NCI-H1417 treated with DMSO at 0.1 percent for 48 hours (cell line): ENCODE results near the gene HASPIN.
A peak's percentile ranks its signal among the peaks of the same experiment; 100 is the strongest.

ENCODE experiments used
- DNase-seq: peaks from one replicate; lab custom pipeline; 2025; lab: John Stamatoyannopoulos, UW

Gene HASPIN

DNA sequence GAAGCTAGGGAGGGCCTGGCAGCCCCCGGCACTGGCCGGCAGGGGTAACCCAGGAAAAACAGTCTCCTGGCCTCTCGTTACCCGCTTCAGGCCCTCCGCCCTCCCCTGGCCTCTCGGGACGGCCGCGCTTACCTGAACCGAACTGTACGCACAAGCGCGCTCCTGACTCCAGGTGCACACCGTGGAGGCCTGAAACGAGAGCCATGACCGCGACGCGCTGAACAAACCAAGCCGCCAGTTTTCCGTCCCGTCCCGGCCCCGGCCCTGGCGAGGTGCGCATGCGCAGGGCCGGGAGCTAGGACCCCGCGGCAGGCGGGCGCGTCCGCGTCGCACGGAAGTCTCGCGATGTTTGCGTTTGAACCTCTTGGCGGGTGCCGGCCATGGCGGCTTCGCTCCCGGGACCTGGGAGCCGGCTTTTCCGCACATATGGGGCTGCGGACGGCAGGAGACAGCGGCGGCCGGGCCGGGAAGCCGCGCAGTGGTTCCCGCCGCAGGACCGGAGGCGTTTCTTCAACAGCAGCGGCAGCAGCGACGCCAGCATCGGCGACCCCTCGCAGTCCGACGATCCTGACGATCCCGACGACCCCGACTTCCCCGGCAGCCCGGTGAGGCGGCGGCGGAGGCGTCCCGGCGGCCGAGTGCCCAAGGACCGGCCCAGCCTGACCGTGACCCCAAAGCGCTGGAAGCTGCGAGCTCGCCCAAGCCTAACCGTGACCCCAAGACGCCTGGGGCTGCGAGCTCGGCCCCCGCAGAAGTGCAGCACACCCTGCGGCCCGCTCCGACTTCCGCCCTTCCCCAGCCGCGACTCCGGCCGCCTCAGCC is at the start of gene HASPIN:
TSS of gene HASPIN (plus strand) at position 348 of the 822 bp plus-strand sequence. CDS start at position 381, 33 bp downstream.
- DNase-seq, result peak; percentile 19

GRCh38 chr17:3675886-3676285 is 47.8 kb upstream of the HASPIN start:
- no peak for DNase-seq

DNA sequence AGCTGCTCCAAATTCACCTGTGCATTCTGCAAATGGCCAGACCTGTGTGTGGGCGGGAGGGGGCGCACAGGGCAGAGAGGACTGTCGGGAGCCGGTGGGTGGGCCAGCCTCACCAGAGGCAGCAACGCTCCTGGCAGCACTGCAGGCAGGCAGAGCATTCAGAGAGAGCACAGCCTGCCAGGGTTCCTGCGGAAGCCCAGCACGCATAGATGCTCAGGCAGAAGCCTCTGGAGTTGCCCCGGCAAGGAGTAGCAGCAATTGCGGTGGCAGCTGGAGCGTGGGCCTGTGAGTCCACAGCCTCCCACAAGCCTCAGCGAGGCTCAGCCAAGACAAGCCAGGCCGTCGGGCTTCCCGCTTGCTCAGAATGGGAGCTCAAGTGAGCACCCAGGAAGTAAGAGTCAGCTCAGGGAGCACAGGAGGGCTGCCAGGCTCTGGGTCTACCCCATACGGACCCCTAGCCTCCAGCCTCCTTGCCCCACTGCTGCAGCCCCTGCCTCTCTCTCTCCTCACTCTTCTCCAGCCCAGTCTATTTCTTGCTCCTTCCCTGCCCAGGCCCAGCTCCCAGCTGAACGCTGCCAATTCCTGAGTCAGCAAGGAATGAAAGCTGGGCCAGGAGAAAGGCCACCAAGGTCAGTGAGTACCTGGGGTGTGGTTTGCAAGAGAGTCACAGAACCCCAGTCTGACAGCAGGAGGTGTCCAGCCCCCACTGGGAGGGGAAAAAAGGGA is 45.4 kb upstream of the HASPIN start:
- no peak for DNase-seq

DNA sequence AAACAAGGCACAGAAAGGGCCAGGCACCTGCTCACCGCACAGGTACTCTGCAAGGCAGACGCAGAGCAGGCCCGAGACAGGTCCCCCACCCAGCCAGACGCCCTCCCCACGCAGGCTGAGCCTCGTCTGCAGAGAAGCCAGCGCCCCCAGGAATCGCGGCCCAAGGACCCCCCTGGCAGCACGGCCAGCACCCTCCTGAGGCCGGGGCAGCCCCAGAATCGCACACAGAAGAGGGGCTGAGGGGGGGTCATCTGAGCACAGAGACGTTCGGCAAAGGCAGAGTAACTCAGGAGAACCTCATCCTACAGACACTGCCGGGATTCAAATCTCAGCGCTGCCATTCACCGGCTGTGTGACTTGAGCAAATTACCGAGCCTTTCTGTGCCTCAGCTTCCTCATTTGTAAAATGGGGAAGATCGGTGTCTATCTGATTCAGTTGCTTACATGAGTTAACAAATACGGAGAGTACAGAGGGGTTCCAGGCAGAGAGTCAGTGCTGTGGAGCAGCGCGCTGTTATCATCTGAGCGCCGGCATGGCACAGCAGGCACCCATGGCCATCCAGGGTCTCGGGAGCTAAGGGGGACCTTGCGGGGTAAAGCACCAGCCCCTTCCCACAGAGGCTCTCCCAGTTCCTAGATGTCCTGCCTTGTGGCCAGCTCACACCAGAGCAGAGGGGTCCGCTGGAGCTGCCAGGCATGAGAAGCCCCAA is 44.7 kb upstream of the HASPIN start:
- no peak for DNase-seq

DNA sequence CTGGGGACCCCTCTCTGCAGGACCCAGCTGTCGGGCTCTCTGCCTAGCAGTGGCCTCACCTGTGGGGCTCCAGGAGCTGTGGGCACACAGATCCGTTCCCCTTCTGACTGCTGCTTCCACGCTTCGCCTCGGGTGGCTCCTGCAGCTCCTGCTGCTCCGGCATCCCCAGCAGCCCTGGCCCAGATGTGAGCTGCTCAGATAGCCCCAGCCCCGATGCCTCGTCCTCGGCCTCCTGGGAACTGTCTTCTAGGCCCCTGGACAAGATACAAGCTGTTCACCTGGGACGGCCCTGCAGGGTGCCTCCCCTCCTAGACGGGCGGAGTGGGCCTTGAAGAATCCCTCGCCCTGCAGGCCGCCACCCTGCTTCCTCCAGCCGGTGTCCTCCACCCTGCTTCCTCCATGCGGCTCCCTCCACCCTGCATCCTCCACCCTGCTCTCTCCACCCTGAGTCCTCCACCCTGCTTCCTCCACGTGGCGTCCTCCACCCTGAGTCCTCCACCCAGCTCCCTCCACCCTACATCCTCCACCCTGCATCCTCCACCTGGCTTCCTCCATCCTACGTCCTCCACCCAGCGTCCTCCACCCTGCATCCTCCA is 44.1 kb upstream of the HASPIN start:
- no peak for DNase-seq

DNA sequence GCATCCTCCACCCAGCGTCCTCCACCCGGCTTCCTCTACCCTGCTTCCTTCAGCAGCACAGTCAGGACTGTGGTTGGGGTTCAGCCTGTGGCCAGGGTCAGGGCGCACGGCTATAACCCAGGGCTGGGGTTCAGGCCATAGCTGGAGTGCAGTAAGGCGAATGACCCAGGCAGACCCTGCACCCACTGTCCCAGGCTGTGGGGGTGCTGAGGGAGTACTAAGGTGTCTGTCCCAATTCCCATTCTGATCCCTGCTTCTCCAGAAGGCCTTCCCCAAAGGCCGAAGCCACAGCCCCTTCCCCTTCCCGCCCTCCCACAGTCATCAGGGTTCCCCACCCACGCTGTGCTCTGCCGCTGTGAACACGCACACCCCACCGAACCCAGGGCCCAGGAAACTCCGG is 42.6 kb upstream of the HASPIN start:
- DNase-seq, result no peak

GRCh38 chr17:3681565-3681964 is 42.1 kb upstream of the HASPIN start:
- no peak for DNase-seq

DNA sequence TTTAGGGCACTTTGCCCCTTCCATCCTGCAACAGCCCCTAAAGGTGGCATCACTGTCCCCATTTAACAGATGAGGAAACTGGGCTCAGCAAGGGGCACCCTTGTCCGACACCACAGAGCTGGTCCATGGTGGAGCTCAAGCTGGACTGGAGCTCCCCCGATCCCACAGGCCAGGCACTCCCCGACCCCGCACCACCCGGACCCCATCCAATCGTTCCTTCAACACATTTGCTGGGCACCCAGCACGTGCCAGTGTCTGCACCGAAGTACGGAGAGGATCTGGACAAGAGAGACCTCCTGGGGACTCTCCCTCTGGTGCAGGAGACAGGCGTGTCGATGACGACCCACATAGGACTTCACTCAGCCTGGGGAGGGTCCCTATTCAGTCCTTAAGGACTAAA is 41.7 kb upstream of the HASPIN start:
- no peak for DNase-seq

- DNase-seq, result no peak
Observed at GRCh38 chr17:3683054-3683511, 40.6 kb upstream of the HASPIN start.

DNA sequence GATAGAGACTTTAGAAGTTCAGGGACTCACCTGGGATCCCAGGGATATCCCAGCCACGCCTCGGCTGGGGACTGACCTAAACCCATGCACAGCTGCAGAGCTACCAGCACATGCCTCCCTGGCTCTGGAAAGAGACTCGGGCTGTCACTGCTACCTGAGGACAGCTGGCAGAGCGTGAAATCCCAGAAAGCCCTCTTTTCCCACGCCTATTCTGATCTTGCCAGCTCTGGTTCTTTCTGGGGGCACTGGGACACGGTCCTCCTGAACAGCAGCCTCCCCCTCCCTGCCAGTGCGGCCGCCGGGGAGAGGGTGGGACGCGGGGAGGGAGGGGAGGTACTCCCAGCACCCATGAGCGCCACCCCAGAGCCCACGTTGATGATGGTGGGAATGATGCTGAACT is 38.5 kb upstream of the HASPIN start:
- DNase-seq, result no peak

GRCh38 chr17:3688027-3688553 is 35.6 kb upstream of the HASPIN start:
- no peak for DNase-seq

GRCh38 chr17:3688852-3689261 is 34.8 kb upstream of the HASPIN start:
- no peak for DNase-seq

DNA sequence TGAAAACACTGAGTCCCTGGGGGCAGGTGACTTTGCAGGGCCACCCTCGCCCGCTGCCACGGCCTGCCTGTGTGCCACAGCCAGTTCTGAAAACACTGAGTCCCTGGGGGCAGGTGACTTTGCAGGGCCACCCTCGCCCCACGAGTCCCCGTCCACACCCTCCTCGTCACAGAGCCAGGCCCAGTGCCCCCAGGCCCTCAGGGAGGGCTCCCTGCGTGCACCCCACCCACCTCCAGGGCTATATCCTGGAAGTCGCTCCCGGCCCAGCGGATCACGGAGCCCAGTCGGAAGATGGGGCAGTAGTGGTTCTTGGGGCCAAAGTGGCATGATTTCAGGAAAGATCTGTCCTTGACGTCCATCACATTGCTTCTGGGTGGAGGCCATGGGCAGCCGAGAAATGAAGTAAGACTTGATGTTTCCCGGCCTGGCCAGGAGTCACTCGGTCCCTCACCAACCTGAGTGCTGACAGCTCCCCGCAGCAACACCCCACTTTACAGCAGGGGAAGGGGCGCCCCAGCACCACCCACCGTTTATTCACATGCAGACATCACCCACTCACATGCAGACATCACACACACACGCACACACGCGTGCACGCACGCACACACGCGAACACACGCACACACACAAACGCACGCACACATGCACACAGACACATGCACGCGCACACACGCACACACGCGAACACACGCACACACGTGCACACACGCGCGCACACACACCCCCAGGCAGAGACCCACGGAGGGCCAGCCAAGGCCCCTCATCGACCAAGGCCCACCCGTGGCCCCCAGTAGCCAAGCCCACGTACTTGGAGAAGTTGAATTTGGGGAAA is 34.2 kb upstream of the HASPIN start:
- DNase-seq, result no peak

DNA sequence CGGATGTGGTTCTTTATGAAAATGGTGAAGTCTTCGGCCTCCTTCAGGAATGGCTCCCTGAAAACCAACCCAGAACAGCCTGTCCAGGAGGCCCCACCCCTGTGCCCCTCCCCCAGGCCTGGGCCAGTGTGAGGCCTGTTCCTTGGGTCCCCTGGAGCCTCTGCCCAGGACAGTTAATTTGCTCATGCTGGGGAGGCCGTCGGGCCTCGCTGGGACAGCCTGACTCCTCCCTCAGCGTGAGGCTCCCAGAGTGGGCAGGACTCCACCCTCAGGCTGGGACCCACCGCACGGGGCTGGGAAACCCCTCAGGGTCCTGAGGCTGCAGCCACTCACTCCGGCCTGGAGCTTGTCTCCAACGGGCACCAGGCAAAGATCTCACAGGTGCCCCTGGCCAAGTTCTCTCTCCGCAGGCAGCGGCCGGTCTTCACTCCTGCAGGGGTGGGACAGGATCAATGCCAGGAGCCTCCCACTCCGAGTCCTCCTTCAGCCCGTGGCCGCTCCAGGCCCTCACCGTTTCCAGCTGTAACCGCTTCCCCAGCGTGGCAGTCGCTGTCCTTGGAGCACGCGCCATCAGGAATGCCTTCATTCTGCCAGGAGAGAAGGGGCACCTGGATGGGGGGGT is 33.5 kb upstream of the HASPIN start:
- DNase-seq, result no peak

- no peak for DNase-seq
Observed at GRCh38 chr17:3691617-3692067, 32.1 kb upstream of the HASPIN start.

GRCh38 chr17:3692346-3692745 is 31.4 kb upstream of the HASPIN start:
- no peak for DNase-seq

- DNase-seq, result no peak
Observed at GRCh38 chr17:3693141-3693540, 30.6 kb upstream of the HASPIN start.

GRCh38 chr17:3693829-3694231 is 29.9 kb upstream of the HASPIN start:
- no peak for DNase-seq

DNA sequence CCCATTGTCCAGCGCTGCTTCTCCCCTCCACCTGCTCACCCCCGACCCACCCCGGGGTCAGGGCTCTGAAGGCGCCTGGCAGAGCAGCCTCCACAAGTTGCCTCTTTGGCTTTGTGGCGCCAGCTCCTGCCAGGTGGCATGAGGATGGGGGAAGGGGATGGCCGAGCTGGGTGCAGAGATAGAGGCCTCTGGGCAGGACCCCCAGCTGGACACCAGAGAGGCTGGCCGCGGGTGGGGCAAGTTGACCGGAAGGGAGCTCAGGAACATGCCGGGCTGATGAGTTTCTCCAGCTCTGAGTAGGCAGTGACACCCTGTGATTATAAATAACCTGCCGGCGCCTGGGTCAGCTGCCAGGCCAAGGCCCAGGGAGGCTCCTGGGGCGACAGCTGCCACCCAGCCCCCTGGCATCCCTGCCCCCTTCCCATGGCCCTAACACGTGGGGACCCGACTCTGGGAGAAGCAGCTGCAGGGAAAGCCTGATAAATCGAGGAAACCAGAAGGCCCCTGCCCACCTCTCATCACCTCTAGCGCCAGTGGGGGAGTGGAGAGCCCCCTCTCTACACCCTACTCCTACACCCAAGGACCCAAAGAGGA is 28.5 kb upstream of the HASPIN start:
- DNase-seq, result no peak
